Liver (tissue), 9 donors: ENCODE measurements around the gene ANKRD1. TPM values are rescaled to one million over a fixed set of nuclear protein-coding genes. Genes with fewer than 3 reads are reported as not detected.
A peak's percentile ranks its signal among the peaks of the same experiment; 100 is the strongest.

Experiments used
- DNase-seq: peaks from one replicate; pipeline ENCODE4 v3.0.0-alpha.2; 2017; ENCODE audit warnings: low spot score
- H3K27ac ChIP-seq, 2 donors: one replicate each; pipeline ENCODE4 v1.7.0; 2013; ENCODE audit warnings: inconsistent platforms in 2 of 2, low read length in 2 of 2, control low read depth in 1 of 2, low read depth in 1 of 2, mild to moderate bottlenecking in 1 of 2
- H3K27me3 ChIP-seq, 4 donors: one replicate each; pipeline versions ENCODE4 v1.6.1 to v1.7.0; 2013; ENCODE audit warnings: low read length in 3 of 4, inconsistent platforms in 1 of 4, mild to moderate bottlenecking in 1 of 4, moderate library complexity in 1 of 4; ENCODE audit not compliant: control insufficient read depth in 4 of 4, insufficient read depth in 4 of 4
- H3K36me3 ChIP-seq, 4 donors: one replicate each; pipeline versions ENCODE4 v1.6.1 to v1.7.0; 2013; ENCODE audit warnings: low read length in 3 of 4, mild to moderate bottlenecking in 3 of 4, low read depth in 1 of 4, moderate library complexity in 1 of 4; ENCODE audit not compliant: control insufficient read depth in 4 of 4, insufficient read depth in 3 of 4
- H3K4me1 ChIP-seq, 4 donors: one replicate each; pipeline versions ENCODE4 v1.6.1 to v1.7.0; 2013; ENCODE audit warnings: low read length in 3 of 4, mild to moderate bottlenecking in 3 of 4, moderate library complexity in 1 of 4; ENCODE audit not compliant: control insufficient read depth in 4 of 4, insufficient read depth in 4 of 4
- H3K4me3 ChIP-seq, 3 donors: one replicate each; pipeline versions ENCODE4 v1.6.1 to v1.7.0; 2013; ENCODE audit warnings: low read length in 3 of 3, control low read depth in 1 of 3, low read depth in 1 of 3, mild to moderate bottlenecking in 1 of 3
- H3K9ac ChIP-seq, 2 donors: one replicate each; pipeline ENCODE4 v1.7.0; 2013; ENCODE audit warnings: low read length in 2 of 2, mild to moderate bottlenecking in 2 of 2, moderate library complexity in 2 of 2, control low read depth in 1 of 2, low read depth in 1 of 2
- H3K9me3 ChIP-seq, 4 donors: one replicate each; pipeline versions ENCODE4 v1.6.1 to v1.7.0; 2013; ENCODE audit warnings: low read length in 3 of 4; ENCODE audit not compliant: control insufficient read depth in 4 of 4
- EGR1 ChIP-seq, 2 donors: IDR thresholded peaks; 2 replicates each; pipeline ENCODE4 v1.6.1; 2016 to 2018; ENCODE audit warnings: antibody characterized with exemption in 2 of 2, low read depth in 2 of 2
- FOXA1 ChIP-seq: IDR thresholded peaks from 2 replicates; pipeline ENCODE4 v1.6.1; 2016; ENCODE audit warnings: antibody characterized with exemption
- FOXA2 ChIP-seq: IDR thresholded peaks from 2 replicates; pipeline ENCODE4 v1.6.1; 2016; ENCODE audit warnings: antibody characterized with exemption
- GABPA ChIP-seq, 2 donors: IDR thresholded peaks in 1 of 2; conservative IDR thresholded peaks in 1 of 2; 2 replicates each; pipeline ENCODE4 v1.6.1; 2016; ENCODE audit warnings: antibody characterized with exemption in 2 of 2, mild to moderate bottlenecking in 1 of 2, moderate library complexity in 1 of 2
- HNF4G ChIP-seq: IDR thresholded peaks from 2 replicates; pipeline ENCODE4 v1.6.1; 2016; ENCODE audit warnings: antibody characterized with exemption
- MAX ChIP-seq: IDR thresholded peaks from 2 replicates; pipeline ENCODE4 v1.6.1; 2016; ENCODE audit warnings: antibody characterized with exemption
- NR2F2 ChIP-seq: IDR thresholded peaks from 2 replicates; pipeline ENCODE4 v1.6.1; 2016; ENCODE audit warnings: antibody characterized with exemption
- RAD21 ChIP-seq, 2 donors: IDR thresholded peaks; 2 replicates each; pipeline ENCODE4 v1.6.1; 2016; ENCODE audit warnings: antibody characterized with exemption in 2 of 2, mild to moderate bottlenecking in 2 of 2
- RXRA ChIP-seq, 2 donors: IDR thresholded peaks; 2 replicates each; pipeline ENCODE4 v1.6.1; 2017 to 2018; ENCODE audit warnings: antibody characterized with exemption in 2 of 2, mild to moderate bottlenecking in 1 of 2
- TAF1 ChIP-seq: conservative IDR thresholded peaks from 2 replicates; pipeline ENCODE4 v1.6.1; 2016; ENCODE audit warnings: antibody characterized with exemption, mild to moderate bottlenecking
- YY1 ChIP-seq: IDR thresholded peaks from 2 replicates; pipeline ENCODE4 v1.6.1; 2016; ENCODE audit warnings: antibody characterized with exemption, mild to moderate bottlenecking
- WGBS: extraction: QIAGEN DNeasy Blood & Tissue Kit; methylation state at CpG from one replicate; pipeline ENCODE4 v1.1.7; 2013; 5-methylcytosine and 5-hydroxymethylcytosine counted together
- polyA plus RNA-seq, 2 donors: library from polyadenylated mRNA; stranded (reverse) in 1 of 2; unstranded in 1 of 2; fragments of 200-250 nt in 1 of 2; fragments of >200 nt in 1 of 2; fragmentation: Nextera tagmentation in 1 of 2; extraction: Ambion mirVana in 1 of 2; gene quantifications; one replicate each; pipeline versions ENCODE4 v1.2.1 to v1.2.3, GENCODE V29; 2013 to 2015
- total RNA-seq, 2 donors: library from RNA; depleted of rRNA; stranded (reverse); fragments of >200 nt; gene quantifications; one replicate each; pipeline ENCODE4 v1.2.3, GENCODE V29; 2014
- TF ChIP-seq, protein P1 (sequence below): fragments of 150-350 bp; IDR thresholded peaks from 2 replicates; pipeline ENCODE4 v1.5.1; 2017; ENCODE audit warnings: improper control_type of control experiment, low read depth, low read length; ENCODE audit not compliant: missing input control
- TF ChIP-seq, protein P2 (sequence below): IDR thresholded peaks from 2 replicates; pipeline ENCODE4 v1.6.1; 2016; ENCODE audit warnings: antibody characterized with exemption, mild to moderate bottlenecking
- TF ChIP-seq, protein P3 (sequence below): IDR thresholded peaks from 2 replicates; pipeline ENCODE4 v1.6.1; 2016; ENCODE audit warnings: antibody characterized with exemption
- TF ChIP-seq, protein P4 (sequence below): IDR thresholded peaks from 2 replicates; pipeline ENCODE4 v1.6.1; 2016; ENCODE audit warnings: antibody characterized with exemption
- donor health status: healthy.
- donor health status: healthy.
- donor health status: healthy.
- donor health status: healthy.
- donor health status: healthy.

The ANKRD1 gene
- total and polyA plus RNA-seq, 4 donors, result 0.16 to 0.25 TPM; not detected in 2

DNA sequence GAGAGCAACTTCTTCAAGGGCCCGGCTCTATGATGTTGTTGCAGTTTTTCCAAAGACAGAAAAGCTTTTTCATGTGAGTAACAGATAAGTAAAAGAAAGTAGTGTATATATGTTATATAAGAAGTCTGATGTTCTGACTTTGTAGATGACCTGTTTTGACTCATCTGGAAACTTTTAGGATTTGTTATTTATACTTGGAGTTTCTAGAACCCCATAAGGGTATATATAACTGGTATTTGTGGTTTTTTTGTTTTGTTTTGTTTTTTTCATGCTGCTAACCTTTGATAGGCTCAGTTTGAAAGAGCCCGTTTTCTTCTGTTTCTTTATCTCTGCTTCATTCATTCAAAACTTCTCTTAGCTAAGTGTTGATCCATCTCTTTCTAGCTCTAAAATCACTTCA lies 41.8 kb downstream of the ANKRD1 start:
- Histone ChIP-seq H3K27me3 (no peaks in the 10 kb centered on the region), H3K4me3 (no peak overlapping the region), H3K36me3 (peaks cover 7 to 34% (median 21%) of the 10 kb centered on the region in 4 donors), H3K4me1 (peaks cover 0 to 9% (median 7%) of the 10 kb centered on the region in 4 donors), H3K27ac (no peak overlapping the region), H3K9me3 (no peaks in the 10 kb centered on the region), H3K9ac (no peak overlapping the region)
- TF ChIP-seq NR2F2 (no peak), FOXA1 (no peak), MAX (no peak), EGR1 (IDR thresholded peaks at IDR 0.05; ENCODE audit: low read depth in 2 of 2) (no peak), HNF4G (no peak)
- TF ChIP-seq, protein P1, sequence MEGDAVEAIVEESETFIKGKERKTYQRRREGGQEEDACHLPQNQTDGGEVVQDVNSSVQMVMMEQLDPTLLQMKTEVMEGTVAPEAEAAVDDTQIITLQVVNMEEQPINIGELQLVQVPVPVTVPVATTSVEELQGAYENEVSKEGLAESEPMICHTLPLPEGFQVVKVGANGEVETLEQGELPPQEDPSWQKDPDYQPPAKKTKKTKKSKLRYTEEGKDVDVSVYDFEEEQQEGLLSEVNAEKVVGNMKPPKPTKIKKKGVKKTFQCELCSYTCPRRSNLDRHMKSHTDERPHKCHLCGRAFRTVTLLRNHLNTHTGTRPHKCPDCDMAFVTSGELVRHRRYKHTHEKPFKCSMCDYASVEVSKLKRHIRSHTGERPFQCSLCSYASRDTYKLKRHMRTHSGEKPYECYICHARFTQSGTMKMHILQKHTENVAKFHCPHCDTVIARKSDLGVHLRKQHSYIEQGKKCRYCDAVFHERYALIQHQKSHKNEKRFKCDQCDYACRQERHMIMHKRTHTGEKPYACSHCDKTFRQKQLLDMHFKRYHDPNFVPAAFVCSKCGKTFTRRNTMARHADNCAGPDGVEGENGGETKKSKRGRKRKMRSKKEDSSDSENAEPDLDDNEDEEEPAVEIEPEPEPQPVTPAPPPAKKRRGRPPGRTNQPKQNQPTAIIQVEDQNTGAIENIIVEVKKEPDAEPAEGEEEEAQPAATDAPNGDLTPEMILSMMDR, result no peak
- TF ChIP-seq, protein P2, sequence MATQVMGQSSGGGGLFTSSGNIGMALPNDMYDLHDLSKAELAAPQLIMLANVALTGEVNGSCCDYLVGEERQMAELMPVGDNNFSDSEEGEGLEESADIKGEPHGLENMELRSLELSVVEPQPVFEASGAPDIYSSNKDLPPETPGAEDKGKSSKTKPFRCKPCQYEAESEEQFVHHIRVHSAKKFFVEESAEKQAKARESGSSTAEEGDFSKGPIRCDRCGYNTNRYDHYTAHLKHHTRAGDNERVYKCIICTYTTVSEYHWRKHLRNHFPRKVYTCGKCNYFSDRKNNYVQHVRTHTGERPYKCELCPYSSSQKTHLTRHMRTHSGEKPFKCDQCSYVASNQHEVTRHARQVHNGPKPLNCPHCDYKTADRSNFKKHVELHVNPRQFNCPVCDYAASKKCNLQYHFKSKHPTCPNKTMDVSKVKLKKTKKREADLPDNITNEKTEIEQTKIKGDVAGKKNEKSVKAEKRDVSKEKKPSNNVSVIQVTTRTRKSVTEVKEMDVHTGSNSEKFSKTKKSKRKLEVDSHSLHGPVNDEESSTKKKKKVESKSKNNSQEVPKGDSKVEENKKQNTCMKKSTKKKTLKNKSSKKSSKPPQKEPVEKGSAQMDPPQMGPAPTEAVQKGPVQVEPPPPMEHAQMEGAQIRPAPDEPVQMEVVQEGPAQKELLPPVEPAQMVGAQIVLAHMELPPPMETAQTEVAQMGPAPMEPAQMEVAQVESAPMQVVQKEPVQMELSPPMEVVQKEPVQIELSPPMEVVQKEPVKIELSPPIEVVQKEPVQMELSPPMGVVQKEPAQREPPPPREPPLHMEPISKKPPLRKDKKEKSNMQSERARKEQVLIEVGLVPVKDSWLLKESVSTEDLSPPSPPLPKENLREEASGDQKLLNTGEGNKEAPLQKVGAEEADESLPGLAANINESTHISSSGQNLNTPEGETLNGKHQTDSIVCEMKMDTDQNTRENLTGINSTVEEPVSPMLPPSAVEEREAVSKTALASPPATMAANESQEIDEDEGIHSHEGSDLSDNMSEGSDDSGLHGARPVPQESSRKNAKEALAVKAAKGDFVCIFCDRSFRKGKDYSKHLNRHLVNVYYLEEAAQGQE, result no peak
- TF ChIP-seq, protein P3, sequence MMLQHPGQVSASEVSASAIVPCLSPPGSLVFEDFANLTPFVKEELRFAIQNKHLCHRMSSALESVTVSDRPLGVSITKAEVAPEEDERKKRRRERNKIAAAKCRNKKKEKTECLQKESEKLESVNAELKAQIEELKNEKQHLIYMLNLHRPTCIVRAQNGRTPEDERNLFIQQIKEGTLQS, result no peak
- TF ChIP-seq, protein P4, sequence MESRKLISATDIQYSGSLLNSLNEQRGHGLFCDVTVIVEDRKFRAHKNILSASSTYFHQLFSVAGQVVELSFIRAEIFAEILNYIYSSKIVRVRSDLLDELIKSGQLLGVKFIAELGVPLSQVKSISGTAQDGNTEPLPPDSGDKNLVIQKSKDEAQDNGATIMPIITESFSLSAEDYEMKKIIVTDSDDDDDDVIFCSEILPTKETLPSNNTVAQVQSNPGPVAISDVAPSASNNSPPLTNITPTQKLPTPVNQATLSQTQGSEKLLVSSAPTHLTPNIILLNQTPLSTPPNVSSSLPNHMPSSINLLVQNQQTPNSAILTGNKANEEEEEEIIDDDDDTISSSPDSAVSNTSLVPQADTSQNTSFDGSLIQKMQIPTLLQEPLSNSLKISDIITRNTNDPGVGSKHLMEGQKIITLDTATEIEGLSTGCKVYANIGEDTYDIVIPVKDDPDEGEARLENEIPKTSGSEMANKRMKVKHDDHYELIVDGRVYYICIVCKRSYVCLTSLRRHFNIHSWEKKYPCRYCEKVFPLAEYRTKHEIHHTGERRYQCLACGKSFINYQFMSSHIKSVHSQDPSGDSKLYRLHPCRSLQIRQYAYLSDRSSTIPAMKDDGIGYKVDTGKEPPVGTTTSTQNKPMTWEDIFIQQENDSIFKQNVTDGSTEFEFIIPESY, result no peak
- WGBS, result 92% methylated on average over 2 of the region's 2 CpGs
- no peak for DNase-seq

DNA sequence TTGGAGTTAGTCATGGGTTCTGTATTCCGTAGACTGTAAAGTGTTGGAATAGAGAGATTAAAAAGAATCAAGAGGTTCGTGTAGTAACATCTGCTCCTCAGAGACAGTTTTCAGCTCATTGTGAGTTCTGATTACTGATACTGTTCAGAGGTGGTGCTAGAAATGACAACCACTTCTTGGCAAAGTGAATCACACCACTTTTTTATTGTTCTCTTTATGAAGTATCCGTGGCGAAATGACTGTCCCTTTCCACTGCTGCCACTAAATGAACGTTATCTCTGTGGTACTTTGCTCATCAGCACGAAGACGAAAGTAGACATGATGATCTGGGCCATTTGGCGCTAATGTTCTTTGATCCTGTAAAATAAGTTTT lies 48.3 kb downstream of the ANKRD1 start:
- peaks cover 3 to 17% (median 12%) of the 10 kb centered on the region in 4 donors for H3K36me3 ChIP-seq
- H3K27ac ChIP-seq, result no peak overlapping the region
- DNase-seq, result no peak
- H3K9me3 ChIP-seq, result peaks cover 0 to 5% (median 2%) of the 10 kb centered on the region in 4 donors
- 26% methylated on average over 8 of the region's 8 CpGs for WGBS
- no peaks in the 10 kb centered on the region for H3K27me3 ChIP-seq
- H3K4me3 ChIP-seq, result peak overlapping the region; percentile 84 to 96 (median 88)
- peak overlapping the region in 1 of 2 donors; percentile 79 for H3K9ac ChIP-seq
- H3K4me1 ChIP-seq, result peaks cover 3 to 23% (median 10%) of the 10 kb centered on the region in 4 donors
- TF ChIP-seq FOXA2, result no peak
- no peak for TF ChIP-seq EGR1 (IDR thresholded peaks at IDR 0.05; ENCODE audit: low read depth in 2 of 2)
- TF ChIP-seq MAX, result no peak
- TF ChIP-seq, protein P4, result no peak
- no peak for TF ChIP-seq YY1
- no peak for TF ChIP-seq RAD21 (IDR thresholded peaks at IDR 0.05)
- TF ChIP-seq TAF1, result no peak
- TF ChIP-seq RXRA (IDR thresholded peaks at IDR 0.05), result no peak
- TF ChIP-seq GABPA (IDR thresholded peaks at IDR 0.05 in 1 of 2, conservative IDR thresholded peaks at IDR 0.05 in 1 of 2), result no peak
- no peak for TF ChIP-seq HNF4G
- TF ChIP-seq, protein P1, result no peak
